Aorta (tissue), 5 donors: ENCODE data around the gene HS3ST4. TPM values are rescaled to one million over a fixed set of nuclear protein-coding genes. Genes with fewer than 3 reads are reported as not detected.

Experiments
- ATAC-seq: fragments of 200-7000 bp; cut with Tn5 transposase; one replicate; pipeline ENCODE4 v1.9.1; 2022; ENCODE audit warnings: moderate library complexity; ENCODE audit not compliant: low FRiP score
- DNase-seq, 2 donors: peaks; one replicate each; pipeline ENCODE4 v3.0.0-alpha.2; 2020
- H3K27ac ChIP-seq, 2 donors: one replicate each; pipeline ENCODE4 v1.5.1; 2013; ENCODE audit warnings: low read length in 2 of 2, mild to moderate bottlenecking in 2 of 2, moderate library complexity in 2 of 2, control low read depth in 1 of 2, inconsistent platforms in 1 of 2, low read depth in 1 of 2
- H3K27me3 ChIP-seq, 2 donors: one replicate each; pipeline ENCODE4 v1.6.1; 2013; ENCODE audit warnings: control low read depth in 1 of 2, low read length in 1 of 2, mild to moderate bottlenecking in 1 of 2, moderate library complexity in 1 of 2; ENCODE audit not compliant: insufficient read depth in 2 of 2, control insufficient read depth in 1 of 2
- H3K36me3 ChIP-seq, 2 donors: one replicate each; pipeline ENCODE4 v1.6.1; 2013; ENCODE audit warnings: control low read depth in 1 of 2, low read length in 1 of 2, mild to moderate bottlenecking in 1 of 2; ENCODE audit not compliant: insufficient read depth in 2 of 2, control insufficient read depth in 1 of 2
- H3K4me1 ChIP-seq, 2 donors: one replicate each; pipeline ENCODE4 v1.6.1; 2013; ENCODE audit warnings: low read length in 2 of 2, control low read depth in 1 of 2, mild to moderate bottlenecking in 1 of 2, moderate library complexity in 1 of 2; ENCODE audit not compliant: insufficient read depth in 2 of 2, control insufficient read depth in 1 of 2
- H3K4me3 ChIP-seq, 2 donors: one replicate each; pipeline ENCODE4 v1.5.1; 2013; ENCODE audit warnings: low read length in 2 of 2, control low read depth in 1 of 2, mild to moderate bottlenecking in 1 of 2
- H3K9me3 ChIP-seq: one replicate; pipeline ENCODE4 v1.6.1; 2013; ENCODE audit warnings: mild to moderate bottlenecking, low read length; ENCODE audit not compliant: control insufficient read depth
- WGBS, 2 donors: extraction: QIAGEN DNeasy Blood & Tissue Kit; methylation state at CpG; one replicate each; pipeline ENCODE4 v1.1.7; 2013; 5-methylcytosine and 5-hydroxymethylcytosine counted together
- intact Hi-C, 2 donors: fragments of 100-400 bp; cut with DNase I; formaldehyde crosslinking; loops; one replicate each; pipeline versions ENCODE4 v1.14.2 to v1.15.0; 2022
- polyA plus RNA-seq, 2 donors: library from polyadenylated mRNA; stranded (reverse); fragments of 200-250 nt; gene quantifications; one replicate each; pipeline ENCODE4 v1.2.3, GENCODE V29; 2013
- total RNA-seq, 2 donors: library from RNA; stranded (reverse); fragmentation: NEBNext Ultra II Directional; extraction: Animal tissue kit (Norgen Biotek cat#: 25700); gene quantifications; one replicate each; pipeline ENCODE4 v1.2.1, GENCODE V29; 2021
- donor health status: healthy with polysubstance abuse.
- donor health status: Bipolar disorder and iron deficiency.
- donor health status: DM: no; HTN: no; CAD: no.
- donor health status: DM: no; HTN: no; CAD: no.
- donor health status: DM: yes; HTN: yes; CAD: no.

Gene HS3ST4
- total and polyA plus RNA-seq, 4 donors, result not detected

DNA sequence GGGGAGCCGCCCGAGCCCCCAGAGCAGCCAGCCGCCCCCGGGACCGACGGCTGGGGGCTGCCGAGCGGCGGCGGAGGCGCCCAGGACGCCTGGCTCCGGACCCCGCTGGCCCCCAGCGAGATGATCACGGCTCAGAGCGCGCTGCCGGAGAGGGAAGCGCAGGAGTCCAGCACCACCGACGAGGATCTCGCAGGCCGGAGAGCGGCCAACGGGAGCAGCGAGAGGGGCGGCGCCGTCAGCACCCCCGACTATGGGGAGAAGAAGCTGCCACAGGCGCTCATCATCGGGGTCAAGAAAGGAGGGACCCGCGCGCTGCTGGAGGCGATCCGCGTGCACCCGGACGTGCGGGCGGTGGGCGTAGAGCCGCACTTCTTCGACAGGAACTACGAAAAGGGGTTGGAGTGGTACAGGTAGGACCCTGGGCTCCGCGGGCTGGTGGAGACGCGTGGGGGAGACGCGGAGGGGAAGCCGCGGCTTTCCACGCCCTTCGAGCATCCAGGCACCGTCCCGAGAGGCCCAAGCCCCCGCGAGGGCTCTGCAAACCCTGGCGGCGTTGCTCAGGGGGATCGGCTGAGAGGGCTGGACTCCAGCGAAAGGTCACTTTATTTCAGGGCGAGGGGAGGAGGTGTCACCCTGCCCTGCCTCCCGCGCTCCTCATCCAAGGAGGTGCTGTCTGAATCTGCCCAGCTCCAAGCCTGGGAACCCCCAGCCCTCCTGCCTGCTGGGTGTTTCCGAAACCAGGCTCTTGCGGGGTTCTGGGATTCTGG, 1.2 kb downstream of the HS3ST4 start:
- Histone ChIP-seq H3K4me3 (peak overlapping the region in 1 of 2 donors; percentile 43), H3K9me3 (no peaks in the 10 kb centered on the region), H3K27me3 (peaks cover 0 to 2% of the 10 kb centered on the region in 2 donors), H3K4me1 (no peaks in the 10 kb centered on the region), H3K27ac (no peak overlapping the region), H3K36me3 (no peaks in the 10 kb centered on the region)
- ATAC-seq (no peak), DNase-seq (no peak)
- intact Hi-C loops, result no loop called here
- WGBS, 2 donors, result 0 to 1% methylated on average over 59 to 70 of the region's 70 CpGs

DNA sequence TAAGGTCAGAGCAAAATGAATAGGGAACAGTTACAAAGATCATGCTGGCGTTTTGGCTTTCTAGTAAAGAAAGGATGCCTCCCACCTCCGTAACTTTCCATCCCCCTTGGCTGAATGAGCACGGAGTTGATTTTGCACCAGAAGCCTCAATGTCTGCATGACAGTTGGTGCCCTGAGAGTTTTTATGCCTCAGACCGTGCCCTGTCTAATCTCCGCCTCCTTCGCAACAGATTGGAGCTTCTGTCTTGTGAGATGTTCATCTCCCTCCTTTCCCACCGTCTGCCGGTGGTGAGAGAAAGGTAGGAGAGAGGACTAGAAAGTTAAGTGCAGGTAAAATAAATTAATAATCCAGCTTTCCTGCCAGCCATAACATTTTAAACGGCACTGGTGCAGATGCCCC, 1.9 kb downstream of the HS3ST4 start:
- ATAC-seq (no peak), DNase-seq (no peak)
- Histone ChIP-seq H3K4me1 (no peaks in the 10 kb centered on the region), H3K36me3 (no peaks in the 10 kb centered on the region), H3K9me3 (no peaks in the 10 kb centered on the region), H3K4me3 (no peak overlapping the region), H3K27me3 (peaks cover 0 to 2% of the 10 kb centered on the region in 2 donors), H3K27ac (no peak overlapping the region)
- intact Hi-C loops, result no loop called here
- WGBS, 2 donors, result 7 to 8% methylated on average over 9 of the region's 9 CpGs

DNA sequence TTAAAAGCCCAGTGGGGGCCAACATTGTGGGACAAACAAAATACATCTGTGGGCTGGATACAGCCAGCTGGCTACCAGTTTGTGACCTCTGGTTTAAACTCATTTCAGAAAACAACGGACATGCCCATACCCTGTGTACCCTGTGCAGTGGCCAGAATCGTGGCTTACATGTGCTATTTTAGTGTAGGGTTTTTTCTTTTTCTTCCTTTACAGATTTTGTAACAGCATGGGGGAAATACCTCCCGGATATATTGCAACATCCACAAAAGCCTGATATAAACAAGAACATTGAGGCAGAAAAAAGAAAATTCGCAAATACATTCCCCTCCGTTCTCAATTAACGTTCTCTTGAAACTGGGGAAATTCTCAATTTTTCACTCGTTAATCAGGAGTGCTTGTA, 7.3 kb downstream of the HS3ST4 start:
- intact Hi-C loops, result no loop called here
- WGBS, 2 donors, result 73% methylated on average over 7 of the region's 7 CpGs
- ATAC-seq, result no peak

DNA sequence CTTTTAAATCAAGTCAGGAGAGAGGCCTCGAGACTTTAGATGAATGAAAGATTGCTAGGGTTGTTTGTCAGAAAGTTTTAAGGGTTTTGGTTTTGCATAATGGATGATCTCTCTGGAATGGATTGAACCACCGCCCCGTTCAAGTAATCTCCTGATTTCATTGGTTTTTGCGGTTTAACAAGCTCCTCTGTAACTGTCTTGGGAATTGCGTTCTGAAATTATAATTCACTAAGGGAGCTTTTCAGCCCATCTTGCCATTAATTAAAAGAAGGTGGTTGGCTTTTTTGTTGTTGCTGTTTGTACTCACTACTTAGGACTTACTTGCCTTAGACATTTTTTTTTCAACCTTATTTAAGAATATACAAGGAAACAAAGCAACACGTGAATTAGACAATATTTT, 8.8 kb downstream of the HS3ST4 start:
- Histone ChIP-seq H3K27me3 (peaks cover 0 to 2% of the 10 kb centered on the region in 2 donors), H3K4me1 (no peaks in the 10 kb centered on the region), H3K27ac (no peak overlapping the region), H3K9me3 (no peaks in the 10 kb centered on the region), H3K36me3 (no peaks in the 10 kb centered on the region), H3K4me3 (no peak overlapping the region)
- intact Hi-C loops, result no loop called here
- ATAC-seq, result no peak
- 80% methylated on average over 6 of the region's 6 CpGs for WGBS, 2 donors
- no peak for DNase-seq

More for the DNA sequence above, 7.3 kb downstream of the HS3ST4 start:
- H3K9me3 ChIP-seq, result no peaks in the 10 kb centered on the region
- H3K4me3 ChIP-seq, result no peak overlapping the region
- peaks cover 0 to 2% of the 10 kb centered on the region in 2 donors for H3K27me3 ChIP-seq
- H3K27ac ChIP-seq, result no peak overlapping the region
- no peaks in the 10 kb centered on the region for H3K4me1 ChIP-seq
- H3K36me3 ChIP-seq, result no peaks in the 10 kb centered on the region
- no peak for DNase-seq

DNA sequence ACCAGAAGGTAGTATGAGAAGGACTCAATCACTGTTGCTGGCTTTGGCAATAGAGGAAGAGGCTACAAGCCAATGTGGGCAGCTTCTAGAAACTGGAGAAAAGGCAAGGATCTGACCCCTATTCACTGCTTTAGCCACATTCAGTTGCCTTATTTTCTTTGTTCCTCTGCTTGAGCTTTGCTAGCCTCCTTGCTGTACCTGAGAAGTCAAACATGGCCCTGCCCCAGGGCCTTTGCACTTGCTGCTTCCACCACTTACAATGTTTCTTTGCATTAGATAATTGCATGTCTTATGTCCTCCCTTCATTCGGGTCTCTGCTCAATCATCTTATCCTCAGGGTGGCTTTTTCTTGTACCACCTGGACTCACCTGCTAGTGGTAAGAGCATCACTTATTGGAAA, 15.8 kb downstream of the HS3ST4 start:
- no peaks in the 10 kb centered on the region for H3K4me1 ChIP-seq
- intact Hi-C loops, result no loop called here
- DNase-seq (no peak), ATAC-seq (no peak)
- H3K27me3 ChIP-seq, result peaks cover 0 to 1% of the 10 kb centered on the region in 2 donors
- H3K4me3 ChIP-seq, result no peak overlapping the region
- WGBS, 2 donors, result 71 to 77% methylated on average over 1 of the region's 1 CpG
- peaks cover 4% of the 10 kb centered on the region for H3K9me3 ChIP-seq
- H3K27ac ChIP-seq, result no peak overlapping the region
- no peaks in the 10 kb centered on the region for H3K36me3 ChIP-seq

DNA sequence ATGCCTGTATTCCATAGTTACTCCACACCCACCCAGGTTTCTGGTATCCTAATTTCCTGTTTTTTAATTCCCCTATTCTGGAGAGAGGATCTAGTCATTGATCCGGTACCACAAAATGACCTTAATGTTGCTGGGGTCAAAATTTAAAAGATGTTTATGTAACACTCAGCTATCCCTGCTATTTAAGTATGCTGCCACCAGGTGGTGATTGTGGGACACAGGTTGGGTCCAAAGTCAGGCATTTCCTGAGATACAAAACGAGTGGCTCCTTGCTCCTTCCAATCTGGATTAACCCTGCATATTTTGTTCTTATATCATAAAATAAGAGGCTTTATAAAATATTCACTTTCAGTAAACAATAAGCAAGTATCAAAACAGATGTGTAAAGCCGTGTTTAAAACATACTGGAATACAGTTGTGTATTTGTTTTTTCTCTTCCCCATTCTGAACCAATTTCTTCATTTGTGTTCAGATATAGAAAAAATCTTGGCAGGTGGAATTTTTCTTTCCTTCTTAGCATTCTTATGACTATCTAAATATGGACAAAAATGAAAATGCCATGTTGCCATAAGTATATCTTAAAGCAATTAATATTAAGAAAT, 16.3 kb downstream of the HS3ST4 start:
- Histone ChIP-seq H3K27me3 (peaks cover 0 to 1% of the 10 kb centered on the region in 2 donors), H3K27ac (no peak overlapping the region), H3K4me3 (no peak overlapping the region), H3K4me1 (no peaks in the 10 kb centered on the region), H3K9me3 (peaks cover 4% of the 10 kb centered on the region), H3K36me3 (no peaks in the 10 kb centered on the region)
- 36 to 39% methylated on average over 3 of the region's 3 CpGs for WGBS, 2 donors
- no peak for ATAC-seq
- intact Hi-C loops, result no loop called here
- no peak for DNase-seq

DNA sequence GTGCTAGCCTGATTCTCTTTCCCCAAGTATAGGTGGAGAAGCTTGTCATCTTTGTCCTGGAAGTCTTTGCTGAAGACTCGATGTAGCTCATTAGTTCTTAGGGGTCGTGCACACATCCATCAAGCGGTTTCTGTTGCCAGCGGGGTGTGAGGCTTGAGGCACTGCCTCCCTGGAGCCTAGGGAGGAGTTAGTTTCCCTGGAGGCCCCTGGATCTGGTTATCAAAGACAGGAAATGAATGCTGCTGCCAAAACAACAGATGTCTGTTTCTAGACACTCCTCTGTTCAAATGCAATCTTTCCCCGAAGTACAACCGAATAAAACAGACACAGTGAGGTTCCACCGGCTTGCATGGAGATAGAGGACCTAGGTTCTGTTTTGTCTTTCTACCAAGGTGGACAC, 17.5 kb downstream of the HS3ST4 start:
- H3K27me3 ChIP-seq, result peaks cover 0 to 1% of the 10 kb centered on the region in 2 donors
- H3K4me1 ChIP-seq, result no peaks in the 10 kb centered on the region
- WGBS, 2 donors, result 13 to 16% methylated on average over 7 of the region's 7 CpGs
- no peak for ATAC-seq
- H3K4me3 ChIP-seq, result no peak overlapping the region
- H3K9me3 ChIP-seq, result peaks cover 6% of the 10 kb centered on the region
- DNase-seq, result no peak
- H3K36me3 ChIP-seq, result no peaks in the 10 kb centered on the region
- intact Hi-C loops, result no loop called here
- no peak overlapping the region for H3K27ac ChIP-seq

DNA sequence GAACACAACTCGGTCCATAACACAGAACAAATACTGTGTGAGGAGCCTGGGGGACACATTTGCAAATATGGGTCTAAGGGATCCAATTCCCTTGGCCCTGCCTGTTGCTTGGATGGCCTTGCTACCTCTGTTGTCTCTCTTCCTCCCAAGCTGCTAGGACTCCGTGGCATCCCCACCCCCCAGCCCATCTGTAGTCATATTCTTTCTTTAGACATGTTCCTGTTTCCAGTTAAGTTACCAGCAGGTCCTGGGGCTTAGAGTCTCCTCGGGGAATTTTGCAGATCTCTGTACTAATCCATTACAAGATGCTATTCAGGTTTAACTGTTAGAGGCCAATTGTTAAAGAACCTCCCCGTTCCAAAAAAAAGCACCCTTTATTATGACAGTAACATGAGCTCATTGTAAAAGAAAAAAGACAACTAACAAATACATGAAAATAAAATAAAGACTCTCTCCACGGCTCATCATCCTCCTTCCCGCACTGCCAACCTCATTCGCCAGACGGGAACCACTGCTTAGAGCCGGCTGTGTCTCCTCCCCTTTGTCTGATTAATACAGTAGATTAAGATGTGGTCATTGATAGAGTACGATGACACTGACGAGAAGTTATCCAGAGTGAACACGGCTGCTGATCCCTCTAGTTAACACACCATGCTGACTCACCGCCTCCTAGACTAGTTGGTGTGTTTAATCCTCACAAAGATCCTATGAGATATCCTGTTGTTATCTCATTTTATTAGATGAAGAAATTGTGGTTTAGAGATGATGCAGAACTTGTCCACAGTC, 22.2 kb downstream of the HS3ST4 start:
- no peak for DNase-seq
- Histone ChIP-seq H3K36me3 (no peaks in the 10 kb centered on the region), H3K27me3 (no peaks in the 10 kb centered on the region), H3K4me3 (no peak overlapping the region), H3K9me3 (peaks cover 2% of the 10 kb centered on the region), H3K27ac (no peak overlapping the region), H3K4me1 (no peaks in the 10 kb centered on the region)
- no peak for ATAC-seq
- intact Hi-C loops, result no loop called here
- WGBS, 2 donors, result 60 to 64% methylated on average over 13 of the region's 13 CpGs
